H9 (cell line): ENCODE results near the gene NAA16. TPM values are rescaled to one million over a fixed set of nuclear protein-coding genes. Genes with fewer than 3 reads are reported as not detected.

Experiments
- DNase-seq: peaks from one replicate; pipeline ENCODE4 v3.0.0-alpha.2; 2017
- H2AFZ ChIP-seq: one replicate; pipeline ENCODE4 v1.6.1; 2013; ENCODE audit warnings: mild to moderate bottlenecking, low read length, control low read depth, moderate library complexity
- H2AK5ac ChIP-seq: 2 replicates; pipeline ENCODE4 v1.6.1; 2013; ENCODE audit warnings: low read length, control low read depth, mixed read lengths; ENCODE audit not compliant: insufficient read length
- H2BK120ac ChIP-seq: one replicate; pipeline ENCODE4 v1.6.1; 2013; ENCODE audit warnings: low read depth, mild to moderate bottlenecking, low read length, control low read depth, inconsistent platforms; ENCODE audit not compliant: poor library complexity, severe bottlenecking
- H2BK12ac ChIP-seq: 2 replicates; pipeline ENCODE4 v1.6.1; 2013; ENCODE audit warnings: low read length, control low read depth, mixed read lengths, low read depth; ENCODE audit not compliant: insufficient read length
- H2BK15ac ChIP-seq: 2 replicates; pipeline ENCODE4 v1.6.1; 2013; ENCODE audit warnings: low read depth, low read length, control low read depth
- H2BK20ac ChIP-seq: one replicate; pipeline ENCODE4 v1.6.1; 2013; ENCODE audit warnings: low read depth, mild to moderate bottlenecking, low read length, control low read depth, inconsistent platforms; ENCODE audit not compliant: poor library complexity, severe bottlenecking
- H2BK5ac ChIP-seq: 2 replicates; pipeline ENCODE4 v1.6.1; 2013; ENCODE audit warnings: low read length, control low read depth, mixed read lengths; ENCODE audit not compliant: insufficient read length
- H3K14ac ChIP-seq: 2 replicates; pipeline ENCODE4 v1.6.1; 2013; ENCODE audit warnings: low read length, control low read depth; ENCODE audit not compliant: insufficient read depth
- H3K18ac ChIP-seq: 2 replicates; pipeline ENCODE4 v1.6.1; 2013; ENCODE audit warnings: low read depth, mild to moderate bottlenecking, mixed read lengths, low read length, control low read depth; ENCODE audit not compliant: insufficient read length
- H3K23ac ChIP-seq: 2 replicates; pipeline ENCODE4 v1.6.1; 2013; ENCODE audit warnings: low read length, control low read depth, mixed read lengths, low read depth; ENCODE audit not compliant: insufficient read length
- H3K23me2 ChIP-seq: 2 replicates; pipeline ENCODE4 v1.6.1; 2013; ENCODE audit warnings: low read depth, mild to moderate bottlenecking, mixed read lengths, low read length, control low read depth; ENCODE audit not compliant: insufficient read length, poor library complexity, severe bottlenecking
- H3K27ac ChIP-seq: 2 replicates; pipeline ENCODE4 v1.5.1; 2013; ENCODE audit warnings: low read length, control low read depth, mixed read lengths, low read depth; ENCODE audit not compliant: insufficient read length
- H3K27me3 ChIP-seq: 2 replicates; pipeline ENCODE4 v1.6.1; 2013; ENCODE audit warnings: low read length, control low read depth, inconsistent platforms; ENCODE audit not compliant: insufficient read depth
- H3K4ac ChIP-seq: 2 replicates; pipeline ENCODE4 v1.6.1; 2013; ENCODE audit warnings: low read depth, mild to moderate bottlenecking, control low read depth, inconsistent platforms, low read length, moderate library complexity
- H3K4me1 ChIP-seq: 2 replicates; pipeline ENCODE4 v1.6.1; 2013; ENCODE audit warnings: low read length, control low read depth, inconsistent platforms; ENCODE audit not compliant: insufficient read depth
- H3K4me2 ChIP-seq: 2 replicates; pipeline ENCODE4 v1.6.1; 2013; ENCODE audit warnings: low read length, control low read depth, mixed read lengths; ENCODE audit not compliant: insufficient read length, insufficient read depth
- H3K56ac ChIP-seq: 2 replicates; pipeline ENCODE4 v1.6.1; 2013; ENCODE audit warnings: low read depth, mild to moderate bottlenecking, mixed read lengths, low read length, control low read depth; ENCODE audit not compliant: insufficient read length
- H3K79me1 ChIP-seq: 2 replicates; pipeline ENCODE4 v1.6.1; 2013; ENCODE audit warnings: low read depth, mild to moderate bottlenecking, moderate library complexity, low read length, control low read depth, inconsistent platforms; ENCODE audit not compliant: insufficient read depth, poor library complexity, severe bottlenecking
- H3K79me2 ChIP-seq: 2 replicates; pipeline ENCODE4 v1.6.1; 2013; ENCODE audit warnings: low read length, control low read depth, inconsistent platforms; ENCODE audit not compliant: insufficient read depth
- H3K9ac ChIP-seq: 2 replicates; pipeline ENCODE4 v1.6.1; 2013; ENCODE audit warnings: low read length, control low read depth, mixed read lengths; ENCODE audit not compliant: insufficient read length; ENCODE audit errors: extremely low read depth
- H3K9me3 ChIP-seq: one replicate; pipeline ENCODE4 v1.6.1; 2013; ENCODE audit warnings: low read depth, low read length, inconsistent platforms; ENCODE audit not compliant: control insufficient read depth
- H3T11ph ChIP-seq: one replicate; pipeline ENCODE4 v1.6.1; 2013; ENCODE audit warnings: mild to moderate bottlenecking, low read length, control low read depth, inconsistent platforms
- H4K20me1 ChIP-seq: one replicate; pipeline ENCODE4 v1.6.1; 2013; ENCODE audit not compliant: control insufficient read depth, insufficient read length, insufficient read depth
- H4K5ac ChIP-seq: 2 replicates; pipeline ENCODE4 v1.6.1; 2013; ENCODE audit warnings: low read depth, mild to moderate bottlenecking, mixed read lengths, low read length, control low read depth; ENCODE audit not compliant: insufficient read length
- H4K8ac ChIP-seq: replicated peaks from 2 replicates; pipeline ENCODE4 v1.6.1; 2013; ENCODE audit warnings: low read length, control low read depth, mixed read lengths, low read depth; ENCODE audit not compliant: insufficient read length
- H4K91ac ChIP-seq: 2 replicates; pipeline ENCODE4 v1.6.1; 2013; ENCODE audit warnings: low read depth, mild to moderate bottlenecking, moderate library complexity, mixed read lengths, low read length, control low read depth; ENCODE audit not compliant: insufficient read length
- H3K27ac Mint-ChIP-seq, 3 experiments: 2 replicates in 2 of 3; 3 replicates in 1 of 3; pipeline ENCODE4 v1.8.0; 2020 to 2021; ENCODE audit warnings: mixed read lengths in 3 of 3, mild to moderate bottlenecking in 1 of 3, moderate library complexity in 1 of 3
- H3K27me3 Mint-ChIP-seq: 2 replicates; pipeline ENCODE4 v1.8.0; 2021; ENCODE audit warnings: low read depth, mild to moderate bottlenecking, moderate library complexity, mixed read lengths
- H3K36me3 Mint-ChIP-seq, 3 experiments: 2 replicates in 2 of 3; 3 replicates in 1 of 3; pipeline ENCODE4 v1.8.0; 2020 to 2021; ENCODE audit warnings: low read depth in 3 of 3, mixed read lengths in 3 of 3; ENCODE audit not compliant: insufficient read depth in 1 of 3
- H3K4me1 Mint-ChIP-seq, 2 experiments: 2 replicates each; pipeline ENCODE4 v1.8.0; 2020; ENCODE audit warnings: mixed read lengths in 2 of 2
- H3K4me3 Mint-ChIP-seq, 2 experiments: 2 replicates in 1 of 2; 3 replicates in 1 of 2; pipeline ENCODE4 v1.8.0; 2020 to 2021; ENCODE audit warnings: mild to moderate bottlenecking in 2 of 2, mixed read lengths in 2 of 2, moderate library complexity in 1 of 2
- H3K9me3 Mint-ChIP-seq, 2 experiments: 2 replicates in 1 of 2; 3 replicates in 1 of 2; pipeline ENCODE4 v1.8.0; 2020; ENCODE audit warnings: mild to moderate bottlenecking in 2 of 2, mixed read lengths in 2 of 2, moderate library complexity in 1 of 2
- CTCF ChIP-seq: fragments of 200-600 bp; sonication (generic); conservative IDR thresholded peaks from 3 replicates; pipeline ENCODE4 v1.8.0; 2021; ENCODE audit warnings: antibody characterized with exemption, mild to moderate bottlenecking
- WGBS: extraction: QIAGEN DNeasy Blood & Tissue Kit; methylation state at CpG from one replicate; pipeline ENCODE4 v1.1.7; 2013; ENCODE audit warnings: missing lambda C conversion rate, low lambda C conversion rate, mixed read lengths; ENCODE audit not compliant: insufficient read length; ENCODE audit errors: extremely low coverage; 5-methylcytosine and 5-hydroxymethylcytosine counted together
- total RNA-seq: library from RNA; stranded (reverse); gene quantifications from 2 replicates; pipeline ENCODE4 v1.2.1, GENCODE V29; 2021

NAA16 gene
- total RNA-seq, 1 experiment from 2014 or later = 37.7 TPM

- no peaks in the 10 kb centered on the region for H4K20me1 ChIP-seq
- no peak overlapping the region for H2BK12ac ChIP-seq
- H4K8ac ChIP-seq = no peak overlapping the region
- no peak overlapping the region for H2BK5ac ChIP-seq
- no peaks in the 10 kb centered on the region for H3K79me2 ChIP-seq
- no peak overlapping the region for H3K18ac ChIP-seq
- no peak for TF ChIP-seq CTCF
- Mint-ChIP-seq H3K4me1 (peaks cover 10 to 12% of the 10 kb centered on the region in 2 experiments), H3K27ac (no peak overlapping the region), H3K36me3 (no peaks in the 10 kb centered on the region), H3K4me3 (no peak overlapping the region), H3K27me3 (no peaks in the 10 kb centered on the region), H3K9me3 (no peaks in the 10 kb centered on the region)
- no peak overlapping the region for H3T11ph ChIP-seq
- no CpG with 5 or more reads among the region's 1 CpG for WGBS
- no peaks in the 10 kb centered on the region for H3K23me2 ChIP-seq
- H3K4me1 ChIP-seq = no peaks in the 10 kb centered on the region
- H4K91ac ChIP-seq = no peak overlapping the region
- H2BK15ac ChIP-seq = no peak overlapping the region
- no peaks in the 10 kb centered on the region for H3K9me3 ChIP-seq
- no peaks in the 10 kb centered on the region for H3K27me3 ChIP-seq
- DNase-seq = no peak
- no peak overlapping the region for H3K27ac ChIP-seq
- no peak overlapping the region for H2BK120ac ChIP-seq
- no peak overlapping the region for H3K9ac ChIP-seq
- no peak overlapping the region for H3K14ac ChIP-seq
- no peak overlapping the region for H3K4ac ChIP-seq
- no peak overlapping the region for H3K4me2 ChIP-seq
- H3K56ac ChIP-seq = no peak overlapping the region
- no peak overlapping the region for H3K23ac ChIP-seq
- H4K5ac ChIP-seq = no peak overlapping the region
- H3K79me1 ChIP-seq = no peaks in the 10 kb centered on the region
- H2AK5ac ChIP-seq = no peak overlapping the region
- H2BK20ac ChIP-seq = no peak overlapping the region
- H2AFZ ChIP-seq = no peak overlapping the region
Measured at GRCh38 chr13:41419206-41419605, 108.1 kb downstream of the NAA16 start.
